Measurements from ENCODE around the gene DSCAM. TPM values are rescaled to one million over a fixed set of nuclear protein-coding genes. Genes with fewer than 3 reads are reported as not detected.

DSCAM gene
- total and polyA plus RNA-seq, 2 experiments from 2014 or later: 0.07 TPM; not detected in 1

GRCh38 chr21:40166291-40166843 is 680.6 kb downstream of the DSCAM start (continued):
- TF ChIP-seq, protein P1, sequence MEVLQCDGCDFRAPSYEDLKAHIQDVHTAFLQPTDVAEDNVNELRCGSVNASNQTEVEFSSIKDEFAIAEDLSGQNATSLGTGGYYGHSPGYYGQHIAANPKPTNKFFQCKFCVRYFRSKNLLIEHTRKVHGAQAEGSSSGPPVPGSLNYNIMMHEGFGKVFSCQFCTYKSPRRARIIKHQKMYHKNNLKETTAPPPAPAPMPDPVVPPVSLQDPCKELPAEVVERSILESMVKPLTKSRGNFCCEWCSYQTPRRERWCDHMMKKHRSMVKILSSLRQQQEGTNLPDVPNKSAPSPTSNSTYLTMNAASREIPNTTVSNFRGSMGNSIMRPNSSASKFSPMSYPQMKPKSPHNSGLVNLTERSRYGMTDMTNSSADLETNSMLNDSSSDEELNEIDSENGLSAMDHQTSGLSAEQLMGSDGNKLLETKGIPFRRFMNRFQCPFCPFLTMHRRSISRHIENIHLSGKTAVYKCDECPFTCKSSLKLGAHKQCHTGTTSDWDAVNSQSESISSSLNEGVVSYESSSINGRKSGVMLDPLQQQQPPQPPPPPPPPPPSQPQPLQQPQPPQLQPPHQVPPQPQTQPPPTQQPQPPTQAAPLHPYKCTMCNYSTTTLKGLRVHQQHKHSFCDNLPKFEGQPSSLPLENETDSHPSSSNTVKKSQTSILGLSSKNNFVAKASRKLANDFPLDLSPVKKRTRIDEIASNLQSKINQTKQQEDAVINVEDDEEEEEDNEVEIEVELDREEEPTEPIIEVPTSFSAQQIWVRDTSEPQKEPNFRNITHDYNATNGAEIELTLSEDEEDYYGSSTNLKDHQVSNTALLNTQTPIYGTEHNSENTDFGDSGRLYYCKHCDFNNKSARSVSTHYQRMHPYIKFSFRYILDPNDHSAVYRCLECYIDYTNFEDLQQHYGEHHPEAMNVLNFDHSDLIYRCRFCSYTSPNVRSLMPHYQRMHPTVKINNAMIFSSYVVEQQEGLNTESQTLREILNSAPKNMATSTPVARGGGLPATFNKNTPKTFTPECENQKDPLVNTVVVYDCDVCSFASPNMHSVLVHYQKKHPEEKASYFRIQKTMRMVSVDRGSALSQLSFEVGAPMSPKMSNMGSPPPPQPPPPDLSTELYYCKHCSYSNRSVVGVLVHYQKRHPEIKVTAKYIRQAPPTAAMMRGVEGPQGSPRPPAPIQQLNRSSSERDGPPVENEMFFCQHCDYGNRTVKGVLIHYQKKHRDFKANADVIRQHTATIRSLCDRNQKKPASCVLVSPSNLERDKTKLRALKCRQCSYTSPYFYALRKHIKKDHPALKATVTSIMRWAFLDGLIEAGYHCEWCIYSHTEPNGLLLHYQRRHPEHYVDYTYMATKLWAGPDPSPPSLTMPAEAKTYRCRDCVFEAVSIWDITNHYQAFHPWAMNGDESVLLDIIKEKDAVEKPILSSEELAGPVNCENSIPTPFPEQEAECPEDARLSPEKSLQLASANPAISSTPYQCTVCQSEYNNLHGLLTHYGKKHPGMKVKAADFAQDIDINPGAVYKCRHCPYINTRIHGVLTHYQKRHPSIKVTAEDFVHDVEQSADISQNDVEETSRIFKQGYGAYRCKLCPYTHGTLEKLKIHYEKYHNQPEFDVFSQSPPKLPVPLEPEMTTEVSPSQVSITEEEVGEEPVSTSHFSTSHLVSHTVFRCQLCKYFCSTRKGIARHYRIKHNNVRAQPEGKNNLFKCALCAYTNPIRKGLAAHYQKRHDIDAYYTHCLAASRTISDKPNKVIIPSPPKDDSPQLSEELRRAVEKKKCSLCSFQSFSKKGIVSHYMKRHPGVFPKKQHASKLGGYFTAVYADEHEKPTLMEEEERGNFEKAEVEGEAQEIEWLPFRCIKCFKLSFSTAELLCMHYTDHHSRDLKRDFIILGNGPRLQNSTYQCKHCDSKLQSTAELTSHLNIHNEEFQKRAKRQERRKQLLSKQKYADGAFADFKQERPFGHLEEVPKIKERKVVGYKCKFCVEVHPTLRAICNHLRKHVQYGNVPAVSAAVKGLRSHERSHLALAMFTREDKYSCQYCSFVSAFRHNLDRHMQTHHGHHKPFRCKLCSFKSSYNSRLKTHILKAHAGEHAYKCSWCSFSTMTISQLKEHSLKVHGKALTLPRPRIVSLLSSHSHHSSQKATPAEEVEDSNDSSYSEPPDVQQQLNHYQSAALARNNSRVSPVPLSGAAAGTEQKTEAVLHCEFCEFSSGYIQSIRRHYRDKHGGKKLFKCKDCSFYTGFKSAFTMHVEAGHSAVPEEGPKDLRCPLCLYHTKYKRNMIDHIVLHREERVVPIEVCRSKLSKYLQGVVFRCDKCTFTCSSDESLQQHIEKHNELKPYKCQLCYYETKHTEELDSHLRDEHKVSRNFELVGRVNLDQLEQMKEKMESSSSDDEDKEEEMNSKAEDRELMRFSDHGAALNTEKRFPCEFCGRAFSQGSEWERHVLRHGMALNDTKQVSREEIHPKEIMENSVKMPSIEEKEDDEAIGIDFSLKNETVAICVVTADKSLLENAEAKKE (CRISPR knock-in tag; IDR thresholded peaks at IDR 0.05): no peak
- TF ChIP-seq NANOG (IDR thresholded peaks at IDR 0.05; ENCODE audit: borderline replicate concordance) (no peak), JUNB (IDR thresholded peaks at IDR 0.05; ENCODE audit: unreplicated experiment) (no peak), EZH2phosphoT487 (IDR thresholded peaks at IDR 0.05; ENCODE audit: unreplicated experiment) (no peak), POLR2AphosphoS5 (IDR thresholded peaks at IDR 0.05; ENCODE audit: low read depth) (no peak)

- H3K9me2 ChIP-seq (ENCODE audit: insufficient read depth): no peaks in the 10 kb centered on the region
- Mint-ChIP-seq H3K4me1 (peaks cover 2% of the 10 kb centered on the region; the same call in 2 of the 3 replicates), H3K36me3 (ENCODE audit: low read depth) (peaks cover 4% of the 10 kb centered on the region; the same call in 2 of the 3 replicates), H3K27me3 (ENCODE audit: insufficient read depth, low read depth, poor library complexity) (no peaks in the 10 kb centered on the region), H3K9me3 (peaks cover 46% of the 10 kb centered on the region), H3K4me3 (no peak overlapping the region), H3K27ac (no peak overlapping the region)
- H3K4me2 ChIP-seq: no peak overlapping the region
- H3K36me3 ChIP-seq (ENCODE audit: insufficient read depth): no peaks in the 10 kb centered on the region
- H3K79me2 ChIP-seq (replicated peaks; ENCODE audit: insufficient read depth): no peaks in the 10 kb centered on the region
- no peaks in the 10 kb centered on the region for H4K20me1 ChIP-seq (replicated peaks; ENCODE audit: insufficient read depth)
- no peak overlapping the region for H3K27ac ChIP-seq (ENCODE audit: low read depth)
- H3F3A ChIP-seq (replicated peaks; ENCODE audit: low read depth): no peaks in the 10 kb centered on the region
- ATAC-seq (peak; percentile 82), DNase-seq (ENCODE audit: low spot score) (peak; percentile 27)
- no peak overlapping the region for H2AFZ ChIP-seq
- H3K4me3 ChIP-seq: no peak overlapping the region
- no peaks in the 10 kb centered on the region for H3K4me1 ChIP-seq (ENCODE audit: insufficient read depth)
- H3K27me3 ChIP-seq (ENCODE audit: insufficient read depth): no peaks in the 10 kb centered on the region
- TF ChIP-seq POLR2AphosphoS5 (IDR thresholded peaks at IDR 0.05; ENCODE audit: low read depth) (no peak), JUNB (IDR thresholded peaks at IDR 0.05; ENCODE audit: unreplicated experiment) (no peak), CREB1 (CRISPR knock-in tag; IDR thresholded peaks at IDR 0.05; ENCODE audit: low read depth) (no peak), EZH2 (IDR thresholded peaks at IDR 0.05; ENCODE audit: low read depth, unreplicated experiment) (no peak), ZNF114 (CRISPR knock-in tag; IDR thresholded peaks at IDR 0.05) (no peak), CTCF (conservative IDR thresholded peaks at IDR 0.05; ENCODE audit: low read depth in 2 of 2) (no peak), ZNF331 (CRISPR knock-in tag; IDR thresholded peaks at IDR 0.05; ENCODE audit: low read depth) (no peak), NANOG (IDR thresholded peaks at IDR 0.05; ENCODE audit: borderline replicate concordance) (no peak), STAT1 (IDR thresholded peaks at IDR 0.05; ENCODE audit: unreplicated experiment) (no peak), ETS1 (IDR thresholded peaks at IDR 0.05) (no peak), REST (IDR thresholded peaks at IDR 0.05; ENCODE audit: unreplicated experiment) (no peak)
These were observed 681.2 kb downstream of the DSCAM start for GRCh38 chr21:40165773-40166070.

All from GM23338 (cell line).